ENCODE results near the gene CLP1.

GRCh38 chr11:57646799-57647303, 10.7 kb upstream of the CLP1 start:
- TF ChIP-seq CTCF (IDR thresholded peaks at IDR 0.05) (no peak), POLR2A (IDR thresholded peaks at IDR 0.05) (no peak)
